Thyroid gland (tissue), 4 donors: ENCODE data around the gene TCEAL9. TPM values are rescaled to one million over a fixed set of nuclear protein-coding genes. Genes with fewer than 3 reads are reported as not detected.
"Not testable (repeated sequence)": the region's sequence is repeated elsewhere in the genome, so short reads cannot be mapped to it uniquely, and the experiment has no call there.

Experiments
- DNase-seq, 2 donors: peaks; one replicate each; pipeline ENCODE4 v3.0.0-alpha.2; 2019
- H3K27ac ChIP-seq, 3 donors: fragments of 200-600 bp; sonication (generic); 1 replicate in 2 of 3; 2 replicates in 1 of 3; pipeline ENCODE4 v1.5.1; 2016 to 2019; ENCODE audit warnings: mild to moderate bottlenecking in 1 of 3, moderate library complexity in 1 of 3
- H3K27me3 ChIP-seq: fragments of 200-600 bp; sonication (generic); one replicate; pipeline ENCODE4 v1.5.1; 2019
- H3K36me3 ChIP-seq, 2 donors: fragments of 200-600 bp; sonication (generic); one replicate each; pipeline ENCODE4 v1.5.1; 2016 to 2019
- H3K4me1 ChIP-seq, 2 donors: fragments of 200-600 bp; sonication (generic); one replicate each; pipeline ENCODE4 v1.5.1; 2017 to 2019
- H3K4me3 ChIP-seq, 3 donors: fragments of 200-600 bp; sonication (generic); replicated peaks in 1 of 3; 1 replicate in 2 of 3; 2 replicates in 1 of 3; pipeline ENCODE4 v1.5.1; 2016; ENCODE audit warnings: mild to moderate bottlenecking in 1 of 3
- H3K9me3 ChIP-seq: fragments of 200-600 bp; sonication (generic); one replicate; pipeline ENCODE4 v1.5.1; 2017
- CTCF ChIP-seq, 6 experiments: fragments of 200-600 bp in 3 of 6; fragments of 450-650 bp in 3 of 6; sonication (generic) in 3 of 6; IDR thresholded peaks; one replicate each; pipeline ENCODE4 v1.5.1; 2016 to 2019; ENCODE audit warnings: antibody characterized with exemption in 6 of 6, mild to moderate bottlenecking in 2 of 6, inconsistent platforms in 1 of 6, moderate library complexity in 1 of 6
- POLR2A ChIP-seq, 2 donors: fragments of 450-650 bp; IDR thresholded peaks; one replicate each; pipeline ENCODE4 v1.6.1; 2017; ENCODE audit warnings: antibody characterized with exemption in 2 of 2, mild to moderate bottlenecking in 2 of 2, moderate library complexity in 1 of 2
- WGBS, 2 donors: methylation state at CpG; one replicate each; pipeline ENCODE4 v1.1.5; 2017; 5-methylcytosine and 5-hydroxymethylcytosine counted together
- intact Hi-C: fragments of 100-400 bp; cut with DNase I; formaldehyde crosslinking; loops from one replicate; pipeline ENCODE4 v1.15.1; 2023
- total RNA-seq, 4 donors: library from RNA; depleted of rRNA; stranded (reverse); fragments of >200 nt; gene quantifications; one replicate each; pipeline ENCODE4 v1.2.3, GENCODE V29; 2016

The TCEAL9 gene
- total RNA-seq, 4 donors from 2014 or later: 123 to 140 (median 132) TPM

- DNase-seq: peak; percentile 47 to 55
- WGBS, 2 donors: 0 to 2% methylated on average over 9 to 13 of the region's 13 CpGs
- Histone ChIP-seq H3K36me3 (no peaks in the 10 kb centered on the region), H3K4me1 (no peaks in the 10 kb centered on the region), H3K27me3 (no peaks in the 10 kb centered on the region), H3K4me3 (peak overlapping the region in 2 of 3 donors; percentile 39 to 89), H3K27ac (peak overlapping the region; percentile 87 to 98 (median 96)), H3K9me3 (no peaks in the 10 kb centered on the region)
- intact Hi-C loops: no loop called here
- TF ChIP-seq POLR2A (IDR thresholded peaks at IDR 0.05) (no peak), CTCF (IDR thresholded peaks at IDR 0.05) (no peak)
These were observed 552 bp downstream of the TCEAL9 start for GRCh38 chrX:103356858-103357257.

DNA sequence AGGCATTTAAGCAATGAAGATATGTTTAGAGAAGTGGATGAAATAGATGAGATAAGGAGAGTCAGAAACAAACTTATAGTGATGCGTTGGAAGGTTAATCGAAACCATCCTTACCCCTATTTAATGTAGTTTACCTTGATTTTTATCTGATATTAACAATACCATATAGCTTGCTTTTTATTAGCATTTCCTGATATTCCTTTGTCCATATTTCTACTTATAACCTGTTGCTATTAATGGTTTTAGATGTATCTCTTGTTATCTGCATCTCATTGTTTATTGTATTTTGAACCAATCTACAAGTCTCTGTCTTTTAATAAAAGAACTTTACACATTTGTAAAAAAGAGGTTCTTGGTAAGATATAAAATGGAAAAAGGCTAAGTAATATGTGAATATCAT lies 1.6 kb downstream of the TCEAL9 start:
- TF ChIP-seq CTCF (IDR thresholded peaks at IDR 0.05): no peak
- no peak for TF ChIP-seq POLR2A (IDR thresholded peaks at IDR 0.05)
- Histone ChIP-seq H3K27ac (peak overlapping the region; percentile 87 to 98 (median 96)), H3K4me3 (no peak overlapping the region), H3K9me3 (no peaks in the 10 kb centered on the region), H3K27me3 (no peaks in the 10 kb centered on the region), H3K36me3 (no peaks in the 10 kb centered on the region), H3K4me1 (peaks cover 0 to 7% of the 10 kb centered on the region in 2 donors)
- DNase-seq: no peak
- intact Hi-C loops: no loop called here
- 94 to 98% methylated on average over 2 of the region's 2 CpGs for WGBS, 2 donors

DNA sequence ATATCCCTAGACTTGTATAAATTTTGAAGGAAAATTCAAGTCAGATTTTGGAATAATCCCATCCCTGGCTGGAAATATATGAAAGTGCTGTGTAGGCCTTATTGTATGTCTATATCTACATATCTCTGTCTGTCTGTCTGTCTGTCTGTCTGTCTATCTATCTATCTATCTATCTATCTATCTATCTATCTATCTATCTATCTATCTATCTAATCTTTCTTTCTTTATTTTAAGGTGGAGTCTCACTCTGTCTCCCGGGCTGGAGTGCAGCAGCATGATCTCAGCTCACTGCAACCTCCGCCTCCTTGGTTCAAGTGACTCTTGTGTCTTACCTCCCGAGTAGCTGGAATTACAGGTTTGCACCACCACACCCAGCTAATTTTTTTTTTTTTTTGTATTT lies 3.3 kb downstream of the TCEAL9 start:
- H3K36me3 ChIP-seq, H3K27ac ChIP-seq, intact Hi-C loops, DNase-seq, H3K4me3 ChIP-seq, H3K9me3 ChIP-seq, H3K27me3 ChIP-seq: not testable (repeated sequence)
- peaks cover 0 to 11% of the 10 kb centered on the region in 2 donors for H3K4me1 ChIP-seq
- 77 to 90% methylated on average over 3 of the region's 3 CpGs for WGBS, 2 donors

DNA sequence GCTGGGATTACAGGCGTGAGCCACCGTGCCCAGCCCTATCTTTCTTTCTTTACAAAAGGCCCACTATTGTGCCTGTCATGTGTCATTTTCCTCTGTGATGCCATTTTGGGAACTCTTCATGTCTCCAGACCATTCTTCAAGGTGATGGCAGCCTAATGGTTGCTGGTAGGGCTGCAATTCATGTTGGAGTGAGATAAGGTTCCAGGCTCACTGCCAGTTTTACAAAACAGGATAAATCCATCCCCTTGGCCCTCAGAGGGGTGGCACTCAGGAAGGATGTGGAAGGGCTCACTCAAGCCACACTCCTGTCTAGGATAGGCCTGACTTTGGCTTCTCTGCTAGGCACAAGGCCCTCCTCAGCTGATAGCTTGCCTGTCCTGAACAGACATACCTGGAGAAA lies 3.8 kb downstream of the TCEAL9 start:
- TF ChIP-seq CTCF (IDR thresholded peaks at IDR 0.05) (no peak), POLR2A (IDR thresholded peaks at IDR 0.05) (no peak)
- no peak overlapping the region for H3K4me3 ChIP-seq
- intact Hi-C loops: no loop called here
- H3K27ac ChIP-seq: no peak overlapping the region
- no peak for DNase-seq
- H3K27me3 ChIP-seq: no peaks in the 10 kb centered on the region
- 84 to 88% methylated on average over 2 of the region's 2 CpGs for WGBS, 2 donors
- peaks cover 0 to 11% of the 10 kb centered on the region in 2 donors for H3K4me1 ChIP-seq
- no peaks in the 10 kb centered on the region for H3K36me3 ChIP-seq
- no peaks in the 10 kb centered on the region for H3K9me3 ChIP-seq

DNA sequence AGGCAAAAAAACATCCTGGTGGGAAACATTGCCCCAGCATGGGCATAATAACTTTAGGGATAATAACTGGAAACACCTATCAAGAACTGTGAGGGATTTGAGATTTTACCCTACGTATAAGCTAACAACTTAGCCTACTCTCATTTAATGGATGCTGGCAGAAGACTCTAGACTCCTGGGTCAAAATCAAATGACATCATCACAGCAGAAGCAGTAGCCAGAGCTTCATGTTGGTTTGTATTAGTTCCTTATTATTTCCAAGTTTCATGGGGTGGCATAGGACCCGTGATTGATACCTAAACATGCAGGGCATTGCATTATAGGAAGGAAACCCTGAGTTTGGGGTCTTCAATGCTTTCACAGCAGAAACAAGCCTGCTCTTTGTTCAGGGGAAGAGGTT lies 4.6 kb downstream of the TCEAL9 start:
- Histone ChIP-seq H3K4me3 (no peak overlapping the region), H3K9me3 (no peaks in the 10 kb centered on the region), H3K36me3 (no peaks in the 10 kb centered on the region), H3K27me3 (no peaks in the 10 kb centered on the region), H3K27ac (peak overlapping the region in 2 of 3 donors; percentile 15 to 80), H3K4me1 (peaks cover 0 to 11% of the 10 kb centered on the region in 2 donors)
- TF ChIP-seq CTCF (IDR thresholded peaks at IDR 0.05) (no peak), POLR2A (IDR thresholded peaks at IDR 0.05) (no peak)
- WGBS, 2 donors: 77 to 80% methylated on average over 2 of the region's 2 CpGs
- DNase-seq: no peak
- intact Hi-C loops: no loop called here

GRCh38 chrX:103361798-103362197 lies 5.5 kb downstream of the TCEAL9 start:
- no peaks in the 10 kb centered on the region for H3K36me3 ChIP-seq
- no peaks in the 10 kb centered on the region for H3K9me3 ChIP-seq
- H3K27ac ChIP-seq: peak overlapping the region; percentile 50 to 83 (median 80)
- H3K4me1 ChIP-seq: peaks cover 0 to 11% of the 10 kb centered on the region in 2 donors
- WGBS, 2 donors: 30 to 40% methylated on average over 1 of the region's 1 CpG
- no peak for DNase-seq
- H3K27me3 ChIP-seq: no peaks in the 10 kb centered on the region
- no peak for TF ChIP-seq CTCF (IDR thresholded peaks at IDR 0.05)
- no peak for TF ChIP-seq POLR2A (IDR thresholded peaks at IDR 0.05)
- no peak overlapping the region for H3K4me3 ChIP-seq
- intact Hi-C loops: no loop called here
